Cardiac muscle cell (in vitro differentiated cells and primary cell): Measurements from ENCODE around the gene RFX8. TPM values are rescaled to one million over a fixed set of nuclear protein-coding genes. Genes with fewer than 3 reads are reported as not detected.
A peak's percentile ranks its signal among the peaks of the same experiment; 100 is the strongest.

Experiments
- DNase-seq, 2 donors: peaks; one replicate each; pipeline versions ENCODE4 v3.0.0 to v3.0.0-alpha.2; 2010 to 2017; ENCODE audit warnings: low read depth in 1 of 2, low spot score in 1 of 2
- H3K27ac ChIP-seq: fragments of 200-600 bp; sonication (generic); 2 replicates; pipeline ENCODE4 v1.5.1; 2016
- H3K27me3 ChIP-seq: fragments of 200-600 bp; sonication (generic); 2 replicates; pipeline ENCODE4 v1.6.0; 2016; ENCODE audit warnings: control low read depth
- H3K36me3 ChIP-seq: fragments of 200-600 bp; sonication (generic); 2 replicates; pipeline ENCODE4 v1.5.1; 2016; ENCODE audit warnings: control low read depth
- H3K4me1 ChIP-seq: fragments of 200-600 bp; sonication (generic); 2 replicates; pipeline ENCODE4 v1.8.1; 2017; ENCODE audit warnings: low read depth, mild to moderate bottlenecking, mixed run types
- H3K4me3 ChIP-seq: fragments of 200-600 bp; sonication (generic); 2 replicates; pipeline ENCODE4 v1.5.1; 2016; ENCODE audit warnings: mild to moderate bottlenecking
- H3K9me3 ChIP-seq: fragments of 200-600 bp; sonication (generic); 2 replicates; pipeline ENCODE4 v1.5.1; 2017; ENCODE audit warnings: low read depth, mild to moderate bottlenecking, control low read depth
- polyA plus RNA-seq: library from polyadenylated mRNA; unstranded; fragments of >200 nt; fragmentation: Nextera tagmentation; extraction: Ambion mirVana; gene quantifications from 2 replicates; pipeline ENCODE4 v1.2.1, GENCODE V29; 2016
- total RNA-seq: library from RNA; depleted of rRNA; stranded (reverse); fragments of >200 nt; gene quantifications from 2 replicates; pipeline ENCODE4 v1.2.3, GENCODE V29; 2016
- TF ChIP-seq, protein P1 (sequence below): IDR thresholded peaks from 2 replicates; pipeline ENCODE4 v1.5.1; 2012; ENCODE audit warnings: low read depth, mild to moderate bottlenecking, low read length

RFX8 gene
- total RNA-seq: 0.12 TPM in 1 of 2 replicates, not detected in the other
- not detected in 2 replicates for polyA plus RNA-seq

DNA sequence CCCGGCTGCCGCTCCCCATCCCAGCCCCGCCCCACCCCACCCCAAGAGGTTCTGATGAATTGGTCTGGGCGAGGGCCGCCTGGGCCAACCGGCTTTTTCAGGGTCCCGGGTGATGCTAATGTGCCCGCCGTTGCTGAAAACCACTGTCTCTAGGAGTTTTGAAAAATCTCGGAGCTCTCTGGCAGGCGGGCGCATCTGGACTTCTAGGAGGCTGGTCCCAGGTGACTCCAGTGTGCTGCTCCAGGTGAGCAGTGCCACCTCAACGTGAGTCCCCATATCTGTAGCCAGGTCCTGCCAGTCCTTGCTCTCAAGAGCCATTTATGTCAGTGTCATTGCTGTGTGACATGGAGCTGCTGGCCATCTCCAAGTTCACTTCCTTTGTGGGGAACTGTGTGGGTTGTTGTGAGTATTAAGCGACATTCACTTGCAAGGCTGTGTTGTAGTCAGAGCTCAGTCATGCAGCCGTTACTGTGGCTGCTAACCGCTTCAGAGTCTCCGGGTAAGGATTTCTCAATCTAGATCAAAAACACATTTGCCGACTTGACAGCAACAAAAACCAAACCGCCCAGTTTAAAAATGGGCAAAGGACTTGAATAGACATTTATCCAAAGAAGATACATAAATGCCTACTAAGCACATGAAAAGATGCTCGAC is at the start of gene RFX8:
Gene RFX8 (minus strand): TSS at position 382 of the 654 bp plus-strand sequence. CDS start 8,264 bp downstream, outside the sequence.
- Histone ChIP-seq H3K27ac (no peak within 1 kb of the TSS), H3K9me3 (no peaks in the 10 kb centered on the region), H3K27me3 (peaks cover 60% of the 10 kb centered on the region), H3K4me1 (peaks cover 3% of the 10 kb centered on the region), H3K36me3 (no peaks in the 10 kb centered on the region), H3K4me3 (peak within 1 kb of the TSS; percentile 46)
- peak in 1 of 2 donors; percentile 90 for DNase-seq
- TF ChIP-seq, protein P1, sequence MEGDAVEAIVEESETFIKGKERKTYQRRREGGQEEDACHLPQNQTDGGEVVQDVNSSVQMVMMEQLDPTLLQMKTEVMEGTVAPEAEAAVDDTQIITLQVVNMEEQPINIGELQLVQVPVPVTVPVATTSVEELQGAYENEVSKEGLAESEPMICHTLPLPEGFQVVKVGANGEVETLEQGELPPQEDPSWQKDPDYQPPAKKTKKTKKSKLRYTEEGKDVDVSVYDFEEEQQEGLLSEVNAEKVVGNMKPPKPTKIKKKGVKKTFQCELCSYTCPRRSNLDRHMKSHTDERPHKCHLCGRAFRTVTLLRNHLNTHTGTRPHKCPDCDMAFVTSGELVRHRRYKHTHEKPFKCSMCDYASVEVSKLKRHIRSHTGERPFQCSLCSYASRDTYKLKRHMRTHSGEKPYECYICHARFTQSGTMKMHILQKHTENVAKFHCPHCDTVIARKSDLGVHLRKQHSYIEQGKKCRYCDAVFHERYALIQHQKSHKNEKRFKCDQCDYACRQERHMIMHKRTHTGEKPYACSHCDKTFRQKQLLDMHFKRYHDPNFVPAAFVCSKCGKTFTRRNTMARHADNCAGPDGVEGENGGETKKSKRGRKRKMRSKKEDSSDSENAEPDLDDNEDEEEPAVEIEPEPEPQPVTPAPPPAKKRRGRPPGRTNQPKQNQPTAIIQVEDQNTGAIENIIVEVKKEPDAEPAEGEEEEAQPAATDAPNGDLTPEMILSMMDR: no peak

DNA sequence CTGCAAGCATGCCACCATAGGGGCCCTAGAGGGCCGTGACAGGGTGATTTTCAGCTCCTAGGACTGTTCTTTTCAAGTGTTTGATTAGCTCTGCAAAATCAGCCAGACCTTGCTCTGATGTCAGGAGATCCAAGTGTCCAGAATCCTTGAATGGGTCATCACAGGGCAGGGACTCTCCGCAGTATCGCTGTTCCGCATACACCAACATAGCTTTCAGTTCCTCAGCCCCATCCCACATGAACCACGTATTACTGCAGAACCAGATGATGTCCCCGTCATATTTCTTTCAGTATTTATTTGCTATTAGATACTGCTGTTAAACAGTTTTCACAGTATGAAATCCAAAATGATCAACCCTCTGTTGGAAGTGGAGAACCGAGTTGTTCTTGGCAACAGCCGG is 46.6 kb upstream of the RFX8 start:
- H3K36me3 ChIP-seq: no peaks in the 10 kb centered on the region
- TF ChIP-seq, protein P1: no peak
- DNase-seq: no peak
- H3K4me1 ChIP-seq: no peaks in the 10 kb centered on the region
- no peaks in the 10 kb centered on the region for H3K27me3 ChIP-seq
- H3K27ac ChIP-seq: no peak overlapping the region
- H3K9me3 ChIP-seq: no peaks in the 10 kb centered on the region
- H3K4me3 ChIP-seq: no peak overlapping the region

DNA sequence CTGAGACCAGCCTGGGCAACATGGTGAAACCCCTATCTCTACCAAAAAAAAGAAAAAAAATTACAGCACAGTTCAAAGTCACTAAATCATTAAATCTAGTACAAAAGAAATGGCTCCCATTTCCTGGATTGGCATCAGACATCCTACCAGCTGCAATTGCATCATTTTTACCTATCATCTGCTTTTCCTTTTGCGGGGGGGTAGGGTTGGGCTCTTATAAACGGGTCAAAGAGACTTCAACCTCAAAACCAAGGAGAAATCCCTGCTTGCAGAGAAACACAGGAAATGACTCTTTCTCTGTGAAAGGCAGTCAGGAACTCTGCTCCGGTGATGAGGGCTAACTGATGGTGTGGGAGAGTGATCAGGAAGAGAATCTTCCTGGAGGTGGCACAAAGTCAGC is 45.3 kb upstream of the RFX8 start:
- no peak overlapping the region for H3K4me3 ChIP-seq
- H3K27ac ChIP-seq: no peak overlapping the region
- no peaks in the 10 kb centered on the region for H3K4me1 ChIP-seq
- no peaks in the 10 kb centered on the region for H3K36me3 ChIP-seq
- TF ChIP-seq, protein P1: no peak
- no peaks in the 10 kb centered on the region for H3K9me3 ChIP-seq
- DNase-seq: peak in 1 of 2 donors; percentile 58
- H3K27me3 ChIP-seq: no peaks in the 10 kb centered on the region

DNA sequence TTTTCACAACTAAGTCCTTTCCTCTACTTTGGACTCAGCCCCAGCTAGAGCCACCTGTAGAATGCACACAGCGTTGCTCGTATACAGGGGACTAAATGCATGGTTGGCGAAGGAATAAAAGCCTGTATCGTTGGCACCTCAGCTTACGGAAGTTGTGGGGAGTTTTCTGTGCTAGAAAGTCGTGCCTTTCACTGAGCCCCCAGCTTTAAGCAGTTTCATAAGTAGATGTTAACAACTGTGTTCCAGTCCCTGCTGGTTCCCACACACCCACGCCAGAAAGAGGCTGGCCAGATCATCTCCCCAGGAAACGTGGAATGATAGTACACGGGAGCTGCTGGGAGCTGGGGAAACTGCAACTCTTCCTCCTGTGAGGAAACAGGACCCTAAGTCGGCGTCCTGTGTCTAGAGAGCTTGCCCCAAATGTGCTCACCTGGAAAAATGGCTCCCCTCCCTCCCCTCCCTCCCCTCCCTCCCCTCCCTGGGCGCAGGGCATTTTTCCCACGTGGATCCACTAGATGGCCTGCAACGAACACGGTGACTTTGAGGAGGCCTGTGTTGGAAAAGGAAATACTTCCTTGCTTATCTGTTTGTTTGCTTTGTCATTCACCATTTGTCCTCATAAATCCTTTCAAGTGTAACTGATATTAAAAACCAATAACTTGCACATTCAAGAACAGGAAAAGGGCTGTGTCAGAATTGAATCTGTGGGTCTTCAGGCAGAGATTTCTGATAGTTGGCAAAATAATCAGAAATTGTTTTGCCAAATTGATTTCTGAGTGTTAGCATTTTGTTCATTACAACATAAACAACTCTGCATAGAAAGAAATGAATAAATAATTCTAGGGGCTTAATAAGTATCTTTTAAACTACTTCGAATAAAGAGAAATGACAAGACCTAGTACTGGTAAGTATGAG is 43.9 kb upstream of the RFX8 start:
- Histone ChIP-seq H3K9me3 (no peaks in the 10 kb centered on the region), H3K27me3 (no peaks in the 10 kb centered on the region), H3K4me1 (no peaks in the 10 kb centered on the region), H3K4me3 (no peak overlapping the region), H3K27ac (no peak overlapping the region), H3K36me3 (no peaks in the 10 kb centered on the region)
- peak; percentile 61 to 67 for DNase-seq
- TF ChIP-seq, protein P1: peak; percentile 47

DNA sequence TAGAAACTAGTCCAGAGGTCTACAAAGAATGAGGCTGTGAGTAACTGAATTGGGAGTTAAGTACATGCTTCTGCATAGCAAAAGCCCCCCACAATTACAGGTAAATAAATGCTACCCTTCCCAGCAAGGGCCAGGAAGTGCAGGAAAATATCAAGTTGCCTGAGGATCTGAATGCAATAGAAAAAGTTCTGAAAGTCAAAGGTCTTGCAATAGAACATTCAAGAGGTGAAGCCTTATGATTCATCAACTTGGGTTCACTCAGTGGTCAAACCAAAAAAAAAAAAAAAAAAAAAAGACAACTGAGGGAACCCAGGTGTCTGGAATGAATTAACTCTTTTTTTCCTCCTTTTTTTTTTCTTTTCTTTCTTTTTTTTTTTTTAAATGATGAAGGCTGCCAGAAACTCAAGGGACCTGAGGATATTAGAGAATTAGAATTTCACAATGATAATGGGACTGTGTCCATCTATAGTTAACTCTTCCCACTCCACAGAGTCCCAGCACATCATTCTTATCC is 42.9 kb upstream of the RFX8 start:
- no peaks in the 10 kb centered on the region for H3K4me1 ChIP-seq
- DNase-seq: peak in 1 of 2 donors; percentile 71
- no peaks in the 10 kb centered on the region for H3K27me3 ChIP-seq
- H3K9me3 ChIP-seq: no peaks in the 10 kb centered on the region
- H3K36me3 ChIP-seq: no peaks in the 10 kb centered on the region
- H3K27ac ChIP-seq: no peak overlapping the region
- TF ChIP-seq, protein P1: no peak
- no peak overlapping the region for H3K4me3 ChIP-seq
